SU-DHL-6 (cell line): ENCODE data around the gene RPGRIP1.

ENCODE experiments used
- H2AFZ ChIP-seq: fragments of 200-600 bp; sonication (generic); 2 replicates; pipeline ENCODE4 v1.6.1; 2014; ENCODE audit warnings: low read depth, mild to moderate bottlenecking, moderate library complexity, mixed read lengths, antibody characterized with exemption, low read length; ENCODE audit not compliant: severe bottlenecking
- H3F3A ChIP-seq: fragments of 200-600 bp; shearing (Covaris generic); 2 replicates; pipeline ENCODE4 v1.6.0; 2016; ENCODE audit warnings: antibody characterized with exemption, mild to moderate bottlenecking; ENCODE audit not compliant: insufficient read depth
- H3K27ac ChIP-seq: fragments of 200-600 bp; sonication (generic); 2 replicates; pipeline ENCODE4 v1.5.1; 2016; ENCODE audit warnings: low read depth, mild to moderate bottlenecking, low read length, moderate library complexity, mixed read lengths
- H3K27me3 ChIP-seq: fragments of 200-600 bp; sonication (generic), shearing (Covaris generic); 2 replicates; pipeline ENCODE4 v1.6.0; 2014; ENCODE audit warnings: mild to moderate bottlenecking, low read length
- H3K36me3 ChIP-seq: fragments of 200-600 bp; sonication (generic); 2 replicates; pipeline ENCODE4 v1.6.1; 2014; ENCODE audit warnings: mild to moderate bottlenecking, low read length, mixed read lengths
- H3K4me2 ChIP-seq: fragments of 300-600, 200-600 bp; shearing (Covaris generic), sonication (generic); 2 replicates; pipeline ENCODE4 v1.6.0; 2014; ENCODE audit warnings: low read length, low read depth, mild to moderate bottlenecking; ENCODE audit not compliant: poor library complexity, severe bottlenecking
- H3K4me3 ChIP-seq: fragments of 200-600 bp; sonication (generic); 2 replicates; pipeline ENCODE4 v1.5.1; 2014; ENCODE audit warnings: antibody characterized with exemption, low read length, mild to moderate bottlenecking, mixed read lengths; ENCODE audit not compliant: insufficient read depth, poor library complexity, severe bottlenecking
- H3K79me2 ChIP-seq: fragments of 200-600 bp; sonication (generic); 2 replicates; pipeline ENCODE4 v1.6.1; 2014; ENCODE audit warnings: mild to moderate bottlenecking, low read length, moderate library complexity; ENCODE audit not compliant: insufficient read depth
- H3K9ac ChIP-seq: fragments of 200-600 bp; sonication (generic); 2 replicates; pipeline ENCODE4 v1.7.0; 2014; ENCODE audit warnings: mild to moderate bottlenecking, low read length
- H3K9me2 ChIP-seq: fragments of 200-600 bp; sonication (generic); replicated peaks from 2 replicates; pipeline ENCODE4 v1.6.1; 2014; ENCODE audit warnings: low read length; ENCODE audit not compliant: insufficient read depth
- H3K9me3 ChIP-seq: fragments of 200-600 bp; sonication (generic); 2 replicates; pipeline ENCODE4 v1.6.1; 2014; ENCODE audit warnings: low read length, mixed read lengths; ENCODE audit not compliant: insufficient read depth
- H4K20me1 ChIP-seq: fragments of 200-600 bp; sonication (generic); 2 replicates; pipeline ENCODE4 v1.6.1; 2014; ENCODE audit warnings: low read depth, mild to moderate bottlenecking, antibody characterized with exemption, low read length, moderate library complexity, mixed read lengths
- EZH2phosphoT487 ChIP-seq: fragments of 200-600 bp; sonication (generic), shearing (Covaris generic); conservative IDR thresholded peaks from 2 replicates; pipeline ENCODE4 v1.6.1; 2018; ENCODE audit warnings: mild to moderate bottlenecking, antibody characterized with exemption, low read length, moderate library complexity, mixed read lengths
- TF ChIP-seq, protein P1 (sequence below): fragments of 200-600 bp; sonication (generic); IDR thresholded peaks from one replicate; pipeline ENCODE4 v1.5.1; 2017; ENCODE audit warnings: antibody characterized with exemption, mild to moderate bottlenecking, low read length, moderate library complexity; ENCODE audit not compliant: insufficient read depth, poor library complexity, severe bottlenecking

RPGRIP1 gene

GRCh38 chr14:21245813-21246212 is 34.1 kb upstream of the RPGRIP1 start:
- peaks cover 77% of the 10 kb centered on the region for H3F3A ChIP-seq
- no peak overlapping the region for H3K9ac ChIP-seq
- H3K9me3 ChIP-seq, result no peaks in the 10 kb centered on the region
- peaks cover 93% of the 10 kb centered on the region for H4K20me1 ChIP-seq
- no peaks in the 10 kb centered on the region for H3K27me3 ChIP-seq
- no peak for TF ChIP-seq EZH2phosphoT487
- TF ChIP-seq, protein P1, sequence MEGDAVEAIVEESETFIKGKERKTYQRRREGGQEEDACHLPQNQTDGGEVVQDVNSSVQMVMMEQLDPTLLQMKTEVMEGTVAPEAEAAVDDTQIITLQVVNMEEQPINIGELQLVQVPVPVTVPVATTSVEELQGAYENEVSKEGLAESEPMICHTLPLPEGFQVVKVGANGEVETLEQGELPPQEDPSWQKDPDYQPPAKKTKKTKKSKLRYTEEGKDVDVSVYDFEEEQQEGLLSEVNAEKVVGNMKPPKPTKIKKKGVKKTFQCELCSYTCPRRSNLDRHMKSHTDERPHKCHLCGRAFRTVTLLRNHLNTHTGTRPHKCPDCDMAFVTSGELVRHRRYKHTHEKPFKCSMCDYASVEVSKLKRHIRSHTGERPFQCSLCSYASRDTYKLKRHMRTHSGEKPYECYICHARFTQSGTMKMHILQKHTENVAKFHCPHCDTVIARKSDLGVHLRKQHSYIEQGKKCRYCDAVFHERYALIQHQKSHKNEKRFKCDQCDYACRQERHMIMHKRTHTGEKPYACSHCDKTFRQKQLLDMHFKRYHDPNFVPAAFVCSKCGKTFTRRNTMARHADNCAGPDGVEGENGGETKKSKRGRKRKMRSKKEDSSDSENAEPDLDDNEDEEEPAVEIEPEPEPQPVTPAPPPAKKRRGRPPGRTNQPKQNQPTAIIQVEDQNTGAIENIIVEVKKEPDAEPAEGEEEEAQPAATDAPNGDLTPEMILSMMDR, result no peak
- H3K4me2 ChIP-seq, result no peak overlapping the region
- H3K9me2 ChIP-seq, result no peaks in the 10 kb centered on the region
- peaks cover 100% of the 10 kb centered on the region for H3K79me2 ChIP-seq
- no peak overlapping the region for H2AFZ ChIP-seq
- peaks cover 57% of the 10 kb centered on the region for H3K36me3 ChIP-seq
- no peak overlapping the region for H3K27ac ChIP-seq
- H3K4me3 ChIP-seq, result no peak overlapping the region

DNA sequence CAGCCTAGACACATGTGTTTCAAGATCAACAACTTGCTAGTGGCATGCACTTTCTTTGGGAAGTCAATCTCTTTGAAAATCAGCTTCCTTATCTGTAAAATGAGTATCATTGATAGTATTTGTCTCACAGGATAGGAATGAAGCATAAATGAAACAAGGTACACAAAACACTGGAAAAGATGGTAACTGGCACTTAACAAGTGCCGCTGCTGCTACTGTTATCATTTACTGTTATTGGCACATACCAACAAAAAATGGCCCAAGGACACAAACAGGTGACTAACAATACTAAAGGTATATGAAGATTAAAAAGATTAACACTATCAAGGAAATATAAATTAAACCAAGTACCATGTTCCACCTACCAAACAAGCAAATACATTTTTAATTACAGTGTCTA is 31.5 kb upstream of the RPGRIP1 start:
- H3K9ac ChIP-seq, result no peak overlapping the region
- peaks cover 71% of the 10 kb centered on the region for H3F3A ChIP-seq
- H3K27ac ChIP-seq, result no peak overlapping the region
- no peaks in the 10 kb centered on the region for H3K27me3 ChIP-seq
- no peaks in the 10 kb centered on the region for H3K9me2 ChIP-seq
- H3K4me3 ChIP-seq, result no peak overlapping the region
- TF ChIP-seq, protein P1, result no peak
- no peak for TF ChIP-seq EZH2phosphoT487
- H3K9me3 ChIP-seq, result no peaks in the 10 kb centered on the region
- no peak overlapping the region for H2AFZ ChIP-seq
- H3K79me2 ChIP-seq, result peaks cover 100% of the 10 kb centered on the region
- H4K20me1 ChIP-seq, result peaks cover 93% of the 10 kb centered on the region
- peaks cover 66% of the 10 kb centered on the region for H3K36me3 ChIP-seq
- no peak overlapping the region for H3K4me2 ChIP-seq

DNA sequence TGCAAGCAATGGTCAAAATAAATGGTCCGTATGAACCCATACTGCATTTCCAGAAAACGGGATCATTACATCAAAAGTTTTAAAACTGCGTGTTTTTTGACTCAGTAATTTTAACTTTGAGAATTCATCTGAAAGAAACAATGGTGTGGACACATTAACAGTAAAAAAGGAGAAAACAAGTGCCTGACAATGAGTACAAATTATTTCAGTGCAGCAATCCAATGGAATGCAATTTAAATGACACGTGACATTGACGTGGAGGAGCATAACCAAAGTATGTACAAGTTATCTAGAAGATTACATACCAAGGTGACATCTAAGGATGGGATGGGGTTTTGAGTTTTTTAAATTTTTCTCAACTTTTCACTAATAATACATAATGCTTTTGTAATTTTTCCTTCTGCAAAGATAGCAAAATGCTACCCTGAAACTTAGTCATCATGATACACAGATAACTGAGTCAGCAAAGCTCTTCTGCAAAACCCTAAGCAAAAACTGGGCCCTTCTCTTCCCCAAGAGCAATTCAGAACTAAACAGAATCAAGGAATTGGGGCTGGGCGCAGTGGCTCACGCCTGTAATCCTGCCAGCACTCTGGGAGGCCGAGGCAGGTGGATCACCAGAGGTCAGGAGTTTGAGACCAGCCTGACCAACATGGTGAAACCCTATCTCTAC is 31.0 kb upstream of the RPGRIP1 start:
- Histone ChIP-seq H3K36me3 (peaks cover 67% of the 10 kb centered on the region), H3K9ac (no peak overlapping the region), H2AFZ (no peak overlapping the region), H3K27ac (no peak overlapping the region), H4K20me1 (peaks cover 92% of the 10 kb centered on the region), H3K9me2 (no peaks in the 10 kb centered on the region), H3K4me2 (no peak overlapping the region), H3K4me3 (no peak overlapping the region), H3K79me2 (peaks cover 100% of the 10 kb centered on the region), H3K9me3 (no peaks in the 10 kb centered on the region), H3K27me3 (no peaks in the 10 kb centered on the region), H3F3A (peaks cover 70% of the 10 kb centered on the region)
- TF ChIP-seq EZH2phosphoT487, result no peak
- TF ChIP-seq, protein P1, result no peak
